DMS153 treated with DMSO at 0.1 percent for 48 hours (cell line): ENCODE data around the gene MED27.

ENCODE experiments used
- DNase-seq: peaks from one replicate; lab custom pipeline; 2025; ENCODE audit not compliant: unreplicated experiment; lab: John Stamatoyannopoulos, UW

Gene MED27

GRCh38 chr9:132000659-132001058 is 79.0 kb downstream of the MED27 start:
- DNase-seq = no peak

- DNase-seq = no peak
These were observed 79.7 kb downstream of the MED27 start for GRCh38 chr9:131999692-132000551.

- no peak for DNase-seq
These were observed 81.9 kb downstream of the MED27 start for GRCh38 chr9:131997779-131998178.

GRCh38 chr9:131997076-131997475 is 82.6 kb downstream of the MED27 start:
- no peak for DNase-seq

- DNase-seq = no peak
These were observed 84.3 kb downstream of the MED27 start for GRCh38 chr9:131995382-131995781.

GRCh38 chr9:131994364-131995125 is 85.1 kb downstream of the MED27 start:
- no peak for DNase-seq

- DNase-seq = no peak
These were observed 86.6 kb downstream of the MED27 start for GRCh38 chr9:131992906-131993657.

GRCh38 chr9:131987232-131987631 is 92.4 kb downstream of the MED27 start:
- no peak for DNase-seq

- peak; percentile 77 for DNase-seq
These were observed 93.1 kb downstream of the MED27 start for GRCh38 chr9:131986576-131986975.

GRCh38 chr9:131986089-131986488 is 93.6 kb downstream of the MED27 start:
- no peak for DNase-seq

- no peak for DNase-seq
These were observed 95.1 kb downstream of the MED27 start for GRCh38 chr9:131984564-131984963.

- no peak for DNase-seq
These were observed 96.9 kb downstream of the MED27 start for GRCh38 chr9:131982671-131983239.

- no peak for DNase-seq
These were observed 97.6 kb downstream of the MED27 start for GRCh38 chr9:131982102-131982501.

- DNase-seq = no peak
These were observed 98.4 kb downstream of the MED27 start for GRCh38 chr9:131981116-131981776.

- DNase-seq = no peak
These were observed 99.2 kb downstream of the MED27 start for GRCh38 chr9:131980267-131981016.

- DNase-seq = no peak
These were observed 102.4 kb downstream of the MED27 start for GRCh38 chr9:131977109-131977838.

- no peak for DNase-seq
These were observed 103.2 kb downstream of the MED27 start for GRCh38 chr9:131976157-131977108.

GRCh38 chr9:131972889-131973288 is 106.8 kb downstream of the MED27 start:
- DNase-seq = no peak
